HepG2 (cell line): ENCODE measurements around the gene TNFRSF11A. TPM values are rescaled to one million over a fixed set of nuclear protein-coding genes. Genes with fewer than 3 reads are reported as not detected.

Source experiments
- ATAC-seq: fragments of 200-7000 bp; cut with Tn5 transposase; 3 replicates; pipeline ENCODE4 v1.9.1; 2020; ENCODE audit warnings: mild to moderate bottlenecking, moderate library complexity
- BruUV-seq: library from RNA; stranded (reverse); fragments of 400-500 nt; replicated peaks from 2 replicates; lab custom pipeline; 2021; lab: Mats Ljungman, UMichigan
- CTCF ChIA-PET: fragments of 300-600 bp; formaldehyde crosslinking; extraction: SDS; loops from one replicate; lab custom pipeline; 2021; ENCODE audit warnings: low total read pairs, inconsistent platforms, low intra/inter-chr PET ratio; lab: Yijun Ruan, JAX
- POLR2A ChIA-PET: fragments of 350-600 bp; sonication (Branson Sonifier 250); formaldehyde crosslinking; loops from one replicate; lab custom pipeline; 2020; ENCODE audit warnings: antibody characterized with exemption, inconsistent platforms; lab: Yijun Ruan, JAX
- DNase-seq: peaks from one replicate; pipeline ENCODE4 v3.0.0-alpha.2; 2015; ENCODE audit warnings: low spot score
- FAIRE-seq: peaks from 3 replicates; lab custom pipeline; 2011; peaks lifted over from hg19 to GRCh38; lab: Jason Lieb, UNC
- H2AFZ ChIP-seq: one replicate; pipeline ENCODE4 v1.6.1; 2011; ENCODE audit warnings: low read length, inconsistent platforms
- H3K27ac ChIP-seq: fragments of 300-600 bp; 3 replicates; pipeline ENCODE4 v1.8.0; 2011; ENCODE audit warnings: mixed run types, mild to moderate bottlenecking, mixed read lengths, low read length, inconsistent platforms; ENCODE audit not compliant: insufficient read depth; ENCODE audit errors: extremely low read length
- H3K27me3 ChIP-seq, 2 experiments: fragments of 200-600 bp in 1 of 2; 2 replicates in 1 of 2; 3 replicates in 1 of 2; pipeline versions ENCODE4 v1.6.0 to v1.8.0; 2011; ENCODE audit warnings: low read length in 2 of 2, mild to moderate bottlenecking in 2 of 2, moderate library complexity in 2 of 2, inconsistent platforms in 1 of 2; ENCODE audit not compliant: insufficient read depth in 2 of 2, control insufficient read depth in 1 of 2
- H3K36me3 ChIP-seq, 2 experiments: fragments of 200-600 bp in 1 of 2; replicated peaks in 1 of 2; 2 replicates in 1 of 2; 3 replicates in 1 of 2; pipeline versions ENCODE4 v1.5.1 to v1.8.0; 2011; ENCODE audit warnings: low read length in 2 of 2, inconsistent platforms in 1 of 2; ENCODE audit not compliant: insufficient read depth in 2 of 2, control insufficient read depth in 1 of 2
- H3K4me1 ChIP-seq: 2 replicates; pipeline ENCODE4 v1.5.1; 2012; ENCODE audit warnings: low read length, inconsistent platforms; ENCODE audit not compliant: insufficient read depth
- H3K4me2 ChIP-seq: 2 replicates; pipeline ENCODE4 v1.6.0; 2011; ENCODE audit warnings: low read depth, low read length, inconsistent platforms
- H3K4me3 ChIP-seq, 3 experiments: fragments of 200-600 bp in 1 of 3; sonication (generic), shearing (Covaris generic) in 1 of 3; replicated peaks in 1 of 3; 2 replicates each; pipeline ENCODE4 v1.5.1; 2011 to 2016; ENCODE audit warnings: low read length in 3 of 3, inconsistent platforms in 2 of 3, low read depth in 2 of 3, mild to moderate bottlenecking in 2 of 3, control low read depth in 1 of 3, mixed read lengths in 1 of 3; ENCODE audit not compliant: insufficient read depth in 1 of 3
- H3K79me2 ChIP-seq: one replicate; pipeline ENCODE4 v1.6.1; 2011; ENCODE audit warnings: low read length, inconsistent platforms; ENCODE audit not compliant: insufficient read depth
- H3K9ac ChIP-seq: 2 replicates; pipeline ENCODE4 v1.6.0; 2011; ENCODE audit warnings: mild to moderate bottlenecking, low read depth, low read length, inconsistent platforms; ENCODE audit not compliant: insufficient read depth
- H3K9me3 ChIP-seq: 2 replicates; pipeline ENCODE4 v1.5.1; 2012; ENCODE audit warnings: mild to moderate bottlenecking, low read length
- H4K20me1 ChIP-seq: 2 replicates; pipeline ENCODE4 v1.6.0; 2011; ENCODE audit warnings: inconsistent platforms, mild to moderate bottlenecking, low read length, moderate library complexity; ENCODE audit not compliant: insufficient read depth
- HOXA3 ChIP-seq: sonication (generic); formaldehyde crosslinking; IDR thresholded peaks from 2 replicates; pipeline ENCODE4 v1.5.0; 2020; ENCODE audit warnings: missing genetic modification reagents
- KDM6A ChIP-seq: IDR thresholded peaks from 2 replicates; pipeline ENCODE4 v1.6.1; 2016; ENCODE audit warnings: low read depth
- RBFOX2 ChIP-seq: fragments of 200-400 bp; formaldehyde crosslinking; IDR thresholded peaks from 2 replicates; pipeline ENCODE4 v1.6.1; 2017; ENCODE audit warnings: low read depth, mild to moderate bottlenecking, low read length
- SAFB2 ChIP-seq: sonication (generic); formaldehyde crosslinking; IDR thresholded peaks from 2 replicates; pipeline ENCODE4 v1.5.1; 2020; ENCODE audit warnings: missing genetic modification reagents, low read depth, mild to moderate bottlenecking, borderline replicate concordance
- SRSF9 ChIP-seq: fragments of 200-400 bp; formaldehyde crosslinking; IDR thresholded peaks from 2 replicates; pipeline ENCODE4 v1.6.1; 2018; ENCODE audit warnings: borderline replicate concordance, mild to moderate bottlenecking, low read depth, low read length; ENCODE audit not compliant: insufficient read depth, poor library complexity, severe bottlenecking
- XBP1 ChIP-seq: sonication (generic); formaldehyde crosslinking; IDR thresholded peaks from 2 replicates; pipeline ENCODE4 v1.5.0; 2020; ENCODE audit warnings: missing genetic modification reagents
- ZMAT3 ChIP-seq: sonication (generic); formaldehyde crosslinking; conservative IDR thresholded peaks from 2 replicates; pipeline ENCODE4 v1.7.0; 2021; ENCODE audit warnings: missing genetic modification reagents
- ZNF451 ChIP-seq: sonication (generic); formaldehyde crosslinking; IDR thresholded peaks from 2 replicates; pipeline ENCODE4 v1.5.0; 2020; ENCODE audit warnings: mild to moderate bottlenecking, missing genetic modification reagents
- ZSCAN12 ChIP-seq: sonication (generic); formaldehyde crosslinking; IDR thresholded peaks from 2 replicates; pipeline ENCODE4 v1.9.0; 2021; ENCODE audit warnings: mild to moderate bottlenecking, missing genetic modification reagents
- ZSCAN5A ChIP-seq: sonication (generic); formaldehyde crosslinking; IDR thresholded peaks from 2 replicates; pipeline ENCODE4 v1.8.0; 2022; ENCODE audit warnings: mild to moderate bottlenecking, missing genetic modification reagents, borderline replicate concordance
- WGBS: methylation state at CpG from one replicate; pipeline ENCODE4 v1.1.6; 2017; ENCODE audit warnings: low lambda C conversion rate; 5-methylcytosine and 5-hydroxymethylcytosine counted together
- in situ Hi-C: cut with HindIII; loops from 2 replicates; pipeline ENCODE4 v1.10.0; 2017; ENCODE audit warnings: low pct_unique_long_range_greater_than_20kb; ENCODE audit not compliant: extremely low pct_ligation_motif_present
- intact Hi-C: fragments of 100-400 bp; cut with micrococcal nuclease; formaldehyde crosslinking; loops from one replicate; pipeline ENCODE4 v1.10.0; 2022; ENCODE audit not compliant: unreplicated experiment
- polyA plus RNA-seq, 8 experiments: library from polyadenylated mRNA; depleted of rRNA in 3 of 8; stranded (reverse) in 7 of 8; unstranded in 1 of 8; fragments of >200 nt; fragmentation: Illumina TruSeq in 4 of 8; extraction: Trizol in 4 of 8; gene quantifications; 2 replicates each; pipeline versions ENCODE4 v1.2.1 to v1.2.3, GENCODE V29; 2011 to 2016; ENCODE audit warnings: low read depth in 4 of 8, missing spikeins in 1 of 8, mixed read lengths in 1 of 8; ENCODE audit not compliant: insufficient read depth in 1 of 8
- total RNA-seq, 5 experiments: library from RNA; depleted of rRNA; stranded (reverse); fragments of >200 nt; fragmentation: Illumina TruSeq; extraction: Trizol; gene quantifications; 2 replicates each; pipeline ENCODE4 v1.2.3, GENCODE V29; 2016; ENCODE audit warnings: low read depth in 1 of 5
- TF ChIP-seq, protein P1 (sequence below): sonication (generic); formaldehyde crosslinking; IDR thresholded peaks from 2 replicates; pipeline ENCODE4 v1.5.0; 2020; ENCODE audit warnings: missing genetic modification reagents
- TF ChIP-seq, protein P2 (sequence below): IDR thresholded peaks from 2 replicates; pipeline ENCODE4 v1.6.1; 2016; ENCODE audit warnings: low read depth, control low read depth
- TF ChIP-seq, protein P3 (sequence below): IDR thresholded peaks from 2 replicates; pipeline ENCODE4 v1.6.1; 2016; ENCODE audit warnings: missing biosample characterization, missing genetic modification reagents, low read depth
- TF ChIP-seq, protein P4 (sequence below): sonication (generic); formaldehyde crosslinking; IDR thresholded peaks from 2 replicates; pipeline ENCODE4 v1.4.0; 2020; ENCODE audit warnings: missing genetic modification reagents, mild to moderate bottlenecking, borderline replicate concordance
- TF ChIP-seq, protein P5 (sequence below): IDR thresholded peaks from 2 replicates; pipeline ENCODE4 v1.6.1; 2016; ENCODE audit warnings: missing genetic modification reagents, missing compliant biosample characterization

TNFRSF11A gene
- total and polyA plus RNA-seq, 2 of the 13 experiments (the other 11 are each of a cell fraction or from before 2014, with no cell fraction given) = 4.6 to 6.4 TPM

- ChIA-PET CTCF (no interaction called here), POLR2A (no interaction called here)
- ATAC-seq = no peak
- 97% methylated on average over 5 of the region's 5 CpGs for WGBS
- no peak overlapping the region for H3K4me2 ChIP-seq
- no peak overlapping the region for H3K27ac ChIP-seq
- in situ Hi-C loops = no loop called here
- no peaks in the 10 kb centered on the region; a peak in 1 of 5 replicates for H3K27me3 ChIP-seq
- no peaks in the 10 kb centered on the region for H3K79me2 ChIP-seq
- peaks cover 41% of the 10 kb centered on the region for H3K4me1 ChIP-seq
- BruUV-seq = no TSS peak
- H3K9me3 ChIP-seq = no peaks in the 10 kb centered on the region
- DNase-seq = no peak
- H3K9ac ChIP-seq = no peak overlapping the region
- no peak for FAIRE-seq
- H4K20me1 ChIP-seq = no peaks in the 10 kb centered on the region
- 0 out of 5 replicates have a peak, but pooled peaks cover 0 to 2% of the 10 kb centered on the region in 2 experiments for H3K36me3 ChIP-seq
- no peak overlapping the region for H3K4me3 ChIP-seq
- intact Hi-C loops = no loop called here
- no peak overlapping the region for H2AFZ ChIP-seq
- TF ChIP-seq, protein P1, sequence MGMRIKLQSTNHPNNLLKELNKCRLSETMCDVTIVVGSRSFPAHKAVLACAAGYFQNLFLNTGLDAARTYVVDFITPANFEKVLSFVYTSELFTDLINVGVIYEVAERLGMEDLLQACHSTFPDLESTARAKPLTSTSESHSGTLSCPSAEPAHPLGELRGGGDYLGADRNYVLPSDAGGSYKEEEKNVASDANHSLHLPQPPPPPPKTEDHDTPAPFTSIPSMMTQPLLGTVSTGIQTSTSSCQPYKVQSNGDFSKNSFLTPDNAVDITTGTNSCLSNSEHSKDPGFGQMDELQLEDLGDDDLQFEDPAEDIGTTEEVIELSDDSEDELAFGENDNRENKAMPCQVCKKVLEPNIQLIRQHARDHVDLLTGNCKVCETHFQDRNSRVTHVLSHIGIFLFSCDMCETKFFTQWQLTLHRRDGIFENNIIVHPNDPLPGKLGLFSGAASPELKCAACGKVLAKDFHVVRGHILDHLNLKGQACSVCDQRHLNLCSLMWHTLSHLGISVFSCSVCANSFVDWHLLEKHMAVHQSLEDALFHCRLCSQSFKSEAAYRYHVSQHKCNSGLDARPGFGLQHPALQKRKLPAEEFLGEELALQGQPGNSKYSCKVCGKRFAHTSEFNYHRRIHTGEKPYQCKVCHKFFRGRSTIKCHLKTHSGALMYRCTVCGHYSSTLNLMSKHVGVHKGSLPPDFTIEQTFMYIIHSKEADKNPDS (CRISPR knock-in tag) = no peak
- TF ChIP-seq ZMAT3 (no peak), ZSCAN12 (CRISPR knock-in tag) (no peak), KDM6A (CRISPR knock-in tag) (no peak), HOXA3 (CRISPR knock-in tag) (no peak), RBFOX2 (no peak), ZSCAN5A (CRISPR knock-in tag) (no peak), XBP1 (CRISPR knock-in tag) (no peak), ZNF451 (CRISPR knock-in tag) (no peak), SRSF9 (no peak), SAFB2 (no peak)
- TF ChIP-seq, protein P2, sequence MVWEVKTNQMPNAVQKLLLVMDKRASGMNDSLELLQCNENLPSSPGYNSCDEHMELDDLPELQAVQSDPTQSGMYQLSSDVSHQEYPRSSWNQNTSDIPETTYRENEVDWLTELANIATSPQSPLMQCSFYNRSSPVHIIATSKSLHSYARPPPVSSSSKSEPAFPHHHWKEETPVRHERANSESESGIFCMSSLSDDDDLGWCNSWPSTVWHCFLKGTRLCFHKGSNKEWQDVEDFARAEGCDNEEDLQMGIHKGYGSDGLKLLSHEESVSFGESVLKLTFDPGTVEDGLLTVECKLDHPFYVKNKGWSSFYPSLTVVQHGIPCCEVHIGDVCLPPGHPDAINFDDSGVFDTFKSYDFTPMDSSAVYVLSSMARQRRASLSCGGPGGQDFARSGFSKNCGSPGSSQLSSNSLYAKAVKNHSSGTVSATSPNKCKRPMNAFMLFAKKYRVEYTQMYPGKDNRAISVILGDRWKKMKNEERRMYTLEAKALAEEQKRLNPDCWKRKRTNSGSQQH (CRISPR knock-in tag) = no peak
- TF ChIP-seq, protein P3, sequence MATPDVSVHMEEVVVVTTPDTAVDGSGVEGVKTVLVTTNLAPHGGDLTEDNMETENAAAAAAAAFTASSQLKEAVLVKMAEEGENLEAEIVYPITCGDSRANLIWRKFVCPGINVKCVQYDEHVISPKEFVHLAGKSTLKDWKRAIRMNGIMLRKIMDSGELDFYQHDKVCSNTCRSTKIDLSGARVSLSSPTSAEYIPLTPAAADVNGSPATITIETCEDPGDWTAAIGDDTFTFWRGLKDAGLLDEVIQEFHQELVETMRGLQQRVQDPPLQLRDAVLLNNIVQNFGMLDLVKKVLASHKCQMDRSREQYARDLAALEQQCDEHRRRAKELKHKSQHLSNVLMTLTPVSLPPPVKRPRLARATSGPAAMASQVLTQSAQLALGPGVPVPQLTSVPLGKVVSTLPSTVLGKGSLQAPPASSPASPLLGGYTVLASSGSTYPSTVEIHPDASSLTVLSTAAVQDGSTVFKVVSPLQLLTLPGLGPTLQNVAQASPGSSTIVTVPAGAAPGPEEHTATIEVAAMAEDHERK (CRISPR knock-in tag) = no peak
- TF ChIP-seq, protein P4, sequence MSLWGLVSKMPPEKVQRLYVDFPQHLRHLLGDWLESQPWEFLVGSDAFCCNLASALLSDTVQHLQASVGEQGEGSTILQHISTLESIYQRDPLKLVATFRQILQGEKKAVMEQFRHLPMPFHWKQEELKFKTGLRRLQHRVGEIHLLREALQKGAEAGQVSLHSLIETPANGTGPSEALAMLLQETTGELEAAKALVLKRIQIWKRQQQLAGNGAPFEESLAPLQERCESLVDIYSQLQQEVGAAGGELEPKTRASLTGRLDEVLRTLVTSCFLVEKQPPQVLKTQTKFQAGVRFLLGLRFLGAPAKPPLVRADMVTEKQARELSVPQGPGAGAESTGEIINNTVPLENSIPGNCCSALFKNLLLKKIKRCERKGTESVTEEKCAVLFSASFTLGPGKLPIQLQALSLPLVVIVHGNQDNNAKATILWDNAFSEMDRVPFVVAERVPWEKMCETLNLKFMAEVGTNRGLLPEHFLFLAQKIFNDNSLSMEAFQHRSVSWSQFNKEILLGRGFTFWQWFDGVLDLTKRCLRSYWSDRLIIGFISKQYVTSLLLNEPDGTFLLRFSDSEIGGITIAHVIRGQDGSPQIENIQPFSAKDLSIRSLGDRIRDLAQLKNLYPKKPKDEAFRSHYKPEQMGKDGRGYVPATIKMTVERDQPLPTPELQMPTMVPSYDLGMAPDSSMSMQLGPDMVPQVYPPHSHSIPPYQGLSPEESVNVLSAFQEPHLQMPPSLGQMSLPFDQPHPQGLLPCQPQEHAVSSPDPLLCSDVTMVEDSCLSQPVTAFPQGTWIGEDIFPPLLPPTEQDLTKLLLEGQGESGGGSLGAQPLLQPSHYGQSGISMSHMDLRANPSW = no peak
- TF ChIP-seq, protein P5, sequence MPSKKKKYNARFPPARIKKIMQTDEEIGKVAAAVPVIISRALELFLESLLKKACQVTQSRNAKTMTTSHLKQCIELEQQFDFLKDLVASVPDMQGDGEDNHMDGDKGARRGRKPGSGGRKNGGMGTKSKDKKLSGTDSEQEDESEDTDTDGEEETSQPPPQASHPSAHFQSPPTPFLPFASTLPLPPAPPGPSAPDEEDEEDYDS (CRISPR knock-in tag) = no peak
Observed at GRCh38 chr18:62386091-62386490, 61.0 kb downstream of the TNFRSF11A start.
